ENCODE results near the gene ITGAV.

ITGAV gene

GRCh38 chr2:186669146-186669545 lies 79.3 kb downstream of the ITGAV start:
- H3K27ac ChIP-seq (ENCODE audit: low read depth, low read length, severe bottlenecking): no peak overlapping the region
- WGBS, 2 experiments (ENCODE audit: insufficient coverage in 2 of 2): no CpG with 5 or more reads among the region's 1 CpG
- peaks cover 94% of the 10 kb centered on the region for H3K36me3 ChIP-seq (ENCODE audit: control insufficient read depth, insufficient read depth, low read length)
- no peak overlapping the region for H3K4me3 ChIP-seq (ENCODE audit: extremely low read depth, insufficient read depth, low read length, poor library complexity, severe bottlenecking)
- H3K9me3 ChIP-seq (ENCODE audit: control insufficient read depth, low read length): no peaks in the 10 kb centered on the region
- H3K4me1 ChIP-seq (ENCODE audit: control insufficient read depth, insufficient read depth, low read length, poor library complexity, severe bottlenecking): no peaks in the 10 kb centered on the region

GRCh38 chr2:186670831-186671230 lies 81.0 kb downstream of the ITGAV start:
- no peak overlapping the region for H3K27ac ChIP-seq (ENCODE audit: low read depth, low read length, severe bottlenecking)
- peaks cover 92% of the 10 kb centered on the region for H3K36me3 ChIP-seq (ENCODE audit: control insufficient read depth, insufficient read depth, low read length)
- no peaks in the 10 kb centered on the region for H3K4me1 ChIP-seq (ENCODE audit: control insufficient read depth, insufficient read depth, low read length, poor library complexity, severe bottlenecking)
- no peaks in the 10 kb centered on the region for H3K9me3 ChIP-seq (ENCODE audit: control insufficient read depth, low read length)
- no peak overlapping the region for H3K4me3 ChIP-seq (ENCODE audit: extremely low read depth, insufficient read depth, low read length, poor library complexity, severe bottlenecking)
- WGBS, 2 experiments (ENCODE audit: insufficient coverage in 2 of 2): 92 to 97% methylated on average over 2 of the region's 2 CpGs

GRCh38 chr2:186675380-186675779 lies 85.5 kb downstream of the ITGAV start:
- Histone ChIP-seq H3K36me3 (ENCODE audit: control insufficient read depth, insufficient read depth, low read length) (peaks cover 77% of the 10 kb centered on the region), H3K27ac (ENCODE audit: low read depth, low read length, severe bottlenecking) (no peak overlapping the region), H3K4me3 (ENCODE audit: extremely low read depth, insufficient read depth, low read length, poor library complexity, severe bottlenecking) (no peak overlapping the region), H3K4me1 (ENCODE audit: control insufficient read depth, insufficient read depth, low read length, poor library complexity, severe bottlenecking) (no peaks in the 10 kb centered on the region), H3K9me3 (ENCODE audit: control insufficient read depth, low read length) (no peaks in the 10 kb centered on the region)
- WGBS, 2 experiments (ENCODE audit: insufficient coverage in 2 of 2): no CpG with 5 or more reads among the region's 1 CpG

- Histone ChIP-seq H3K27ac (ENCODE audit: low read depth, low read length, severe bottlenecking) (peak overlapping the region; percentile 10), H3K4me3 (ENCODE audit: extremely low read depth, insufficient read depth, low read length, poor library complexity, severe bottlenecking) (no peak overlapping the region), H3K4me1 (ENCODE audit: control insufficient read depth, insufficient read depth, low read length, poor library complexity, severe bottlenecking) (no peaks in the 10 kb centered on the region), H3K36me3 (ENCODE audit: control insufficient read depth, insufficient read depth, low read length) (peaks cover 17% of the 10 kb centered on the region), H3K9me3 (ENCODE audit: control insufficient read depth, low read length) (peaks cover 10% of the 10 kb centered on the region)
- WGBS, 2 experiments (ENCODE audit: insufficient coverage in 2 of 2): 80 to 97% methylated on average over 4 of the region's 4 CpGs
These were observed 93.5 kb downstream of the ITGAV start for GRCh38 chr2:186683341-186683740.

- Histone ChIP-seq H3K36me3 (ENCODE audit: control insufficient read depth, insufficient read depth, low read length) (no peaks in the 10 kb centered on the region), H3K27ac (ENCODE audit: low read depth, low read length, severe bottlenecking) (no peak overlapping the region), H3K9me3 (ENCODE audit: control insufficient read depth, low read length) (peaks cover 10% of the 10 kb centered on the region), H3K4me1 (ENCODE audit: control insufficient read depth, insufficient read depth, low read length, poor library complexity, severe bottlenecking) (no peaks in the 10 kb centered on the region), H3K4me3 (ENCODE audit: extremely low read depth, insufficient read depth, low read length, poor library complexity, severe bottlenecking) (no peak overlapping the region)
- no CpG with 5 or more reads among the region's 2 CpGs for WGBS, 2 experiments (ENCODE audit: insufficient coverage in 2 of 2)
These were observed 98.0 kb downstream of the ITGAV start for GRCh38 chr2:186687807-186688211.

- WGBS, 2 experiments (ENCODE audit: insufficient coverage in 2 of 2): 100% methylated on average over 2 of the region's 3 CpGs; no CpG with 5 or more reads in 1 of the 2 experiments
- H3K27ac ChIP-seq (ENCODE audit: low read depth, low read length, severe bottlenecking): no peak overlapping the region
- H3K4me3 ChIP-seq (ENCODE audit: extremely low read depth, insufficient read depth, low read length, poor library complexity, severe bottlenecking): no peak overlapping the region
- no peaks in the 10 kb centered on the region for H3K4me1 ChIP-seq (ENCODE audit: control insufficient read depth, insufficient read depth, low read length, poor library complexity, severe bottlenecking)
- H3K36me3 ChIP-seq (ENCODE audit: control insufficient read depth, insufficient read depth, low read length): no peaks in the 10 kb centered on the region
- peaks cover 10% of the 10 kb centered on the region for H3K9me3 ChIP-seq (ENCODE audit: control insufficient read depth, low read length)
These were observed 99.0 kb downstream of the ITGAV start for GRCh38 chr2:186688813-186689212.

- WGBS, 2 experiments (ENCODE audit: insufficient coverage in 2 of 2): no CpG with 5 or more reads among the region's 2 CpGs
- Histone ChIP-seq H3K27ac (ENCODE audit: low read depth, low read length, severe bottlenecking) (no peak overlapping the region), H3K4me3 (ENCODE audit: extremely low read depth, insufficient read depth, low read length, poor library complexity, severe bottlenecking) (no peak overlapping the region), H3K9me3 (ENCODE audit: control insufficient read depth, low read length) (peaks cover 10% of the 10 kb centered on the region), H3K36me3 (ENCODE audit: control insufficient read depth, insufficient read depth, low read length) (no peaks in the 10 kb centered on the region), H3K4me1 (ENCODE audit: control insufficient read depth, insufficient read depth, low read length, poor library complexity, severe bottlenecking) (peaks cover 3% of the 10 kb centered on the region)
These were observed 100.9 kb downstream of the ITGAV start for GRCh38 chr2:186690786-186691185.

- no peak overlapping the region for H3K4me3 ChIP-seq (ENCODE audit: extremely low read depth, insufficient read depth, low read length, poor library complexity, severe bottlenecking)
- H3K4me1 ChIP-seq (ENCODE audit: control insufficient read depth, insufficient read depth, low read length, poor library complexity, severe bottlenecking): peaks cover 3% of the 10 kb centered on the region
- no peak overlapping the region for H3K27ac ChIP-seq (ENCODE audit: low read depth, low read length, severe bottlenecking)
- peaks cover 10% of the 10 kb centered on the region for H3K9me3 ChIP-seq (ENCODE audit: control insufficient read depth, low read length)
- H3K36me3 ChIP-seq (ENCODE audit: control insufficient read depth, insufficient read depth, low read length): no peaks in the 10 kb centered on the region
These were observed 101.4 kb downstream of the ITGAV start for GRCh38 chr2:186691231-186691630.

GRCh38 chr2:186691900-186692299 lies 102.0 kb downstream of the ITGAV start:
- Histone ChIP-seq H3K9me3 (ENCODE audit: control insufficient read depth, low read length) (peaks cover 10% of the 10 kb centered on the region), H3K27ac (ENCODE audit: low read depth, low read length, severe bottlenecking) (no peak overlapping the region), H3K4me3 (ENCODE audit: extremely low read depth, insufficient read depth, low read length, poor library complexity, severe bottlenecking) (no peak overlapping the region), H3K4me1 (ENCODE audit: control insufficient read depth, insufficient read depth, low read length, poor library complexity, severe bottlenecking) (peaks cover 3% of the 10 kb centered on the region), H3K36me3 (ENCODE audit: control insufficient read depth, insufficient read depth, low read length) (no peaks in the 10 kb centered on the region)
- 95 to 96% methylated on average over 4 to 5 of the region's 5 CpGs for WGBS, 2 experiments (ENCODE audit: insufficient coverage in 2 of 2)

- no peaks in the 10 kb centered on the region for H3K9me3 ChIP-seq (ENCODE audit: control insufficient read depth, low read length)
- WGBS, 2 experiments (ENCODE audit: insufficient coverage in 2 of 2): 60 to 77% methylated on average over 2 to 4 of the region's 7 CpGs
- H3K4me1 ChIP-seq (ENCODE audit: control insufficient read depth, insufficient read depth, low read length, poor library complexity, severe bottlenecking): peaks cover 3% of the 10 kb centered on the region
- H3K4me3 ChIP-seq (ENCODE audit: extremely low read depth, insufficient read depth, low read length, poor library complexity, severe bottlenecking): peak overlapping the region; percentile 54
- H3K36me3 ChIP-seq (ENCODE audit: control insufficient read depth, insufficient read depth, low read length): no peaks in the 10 kb centered on the region
- H3K27ac ChIP-seq (ENCODE audit: low read depth, low read length, severe bottlenecking): no peak overlapping the region
These were observed 103.6 kb downstream of the ITGAV start for GRCh38 chr2:186693446-186693832.

- H3K27ac ChIP-seq (ENCODE audit: low read depth, low read length, severe bottlenecking): no peak overlapping the region
- H3K36me3 ChIP-seq (ENCODE audit: control insufficient read depth, insufficient read depth, low read length): no peaks in the 10 kb centered on the region
- H3K4me3 ChIP-seq (ENCODE audit: extremely low read depth, insufficient read depth, low read length, poor library complexity, severe bottlenecking): peak overlapping the region; percentile 54
- H3K9me3 ChIP-seq (ENCODE audit: control insufficient read depth, low read length): no peaks in the 10 kb centered on the region
- WGBS, 2 experiments (ENCODE audit: insufficient coverage in 2 of 2): 64 to 69% methylated on average over 4 to 7 of the region's 9 CpGs
- H3K4me1 ChIP-seq (ENCODE audit: control insufficient read depth, insufficient read depth, low read length, poor library complexity, severe bottlenecking): peaks cover 3% of the 10 kb centered on the region
These were observed 105.4 kb downstream of the ITGAV start for GRCh38 chr2:186695081-186695756.

Measured in mesodermal cell (in vitro differentiated cells).